HUDEP-2 (cell line): ENCODE measurements around the gene VWA7.
A peak's percentile ranks its signal among the peaks of the same experiment; 100 is the strongest.

ENCODE experiments used
- DNase-seq, 76 experiments: peaks; one replicate each; lab custom pipeline; 2025; ENCODE audit not compliant: unreplicated experiment in 76 of 76; lab: John Stamatoyannopoulos, UW

Gene VWA7

GRCh38 chr6:31732029-31732428, 45.1 kb downstream of the VWA7 start:
- no peak for DNase-seq

GRCh38 chr6:31730631-31731086, 46.5 kb downstream of the VWA7 start:
- DNase-seq = no peak

- DNase-seq = peak in 60 of 76 experiments; percentile 15 to 99 (median 62)
Observed at GRCh38 chr6:31729979-31730630, 47.0 kb downstream of the VWA7 start.

GRCh38 chr6:31729515-31729978, 47.6 kb downstream of the VWA7 start:
- DNase-seq = peak in 73 of 76 experiments; percentile 39 to 99 (median 79)

- peak in 2 of 76 experiments; percentile 46 to 96 for DNase-seq
Observed at GRCh38 chr6:31728767-31729514, 48.2 kb downstream of the VWA7 start, which contains the start of gene DDAH2. Gene DDAH2 (minus strand): TSS chr6:31729299. CDS start chr6:31729161, 138 bp downstream.

GRCh38 chr6:31727717-31728671, 49.1 kb downstream of the VWA7 start:
- peak in 3 of 76 experiments; percentile 24 to 38 (median 26) for DNase-seq

GRCh38 chr6:31727034-31727716, 50.0 kb downstream of the VWA7 start:
- DNase-seq = peak in 27 of 76 experiments; percentile 18 to 47 (median 32)

GRCh38 chr6:31725502-31726350, 51.4 kb downstream of the VWA7 start:
- peak in 27 of 76 experiments; percentile 8 to 53 (median 31) for DNase-seq

- no peak for DNase-seq
Observed at GRCh38 chr6:31723980-31724691, 53.0 kb downstream of the VWA7 start.

GRCh38 chr6:31723245-31723979, 53.7 kb downstream of the VWA7 start, which contains the start of gene MPIG6B:
Gene MPIG6B (plus strand): TSS chr6:31723373. CDS start chr6:31723384, 11 bp downstream.
- DNase-seq = no peak

GRCh38 chr6:31722173-31722572, 55.0 kb downstream of the VWA7 start:
- DNase-seq = no peak

GRCh38 chr6:31721351-31722020, 55.6 kb downstream of the VWA7 start, which contains the start of gene LY6G6C:
Gene LY6G6C (minus strand): TSS chr6:31721746. CDS start chr6:31721679, 67 bp downstream.
- DNase-seq = no peak

- no peak for DNase-seq
Observed at GRCh38 chr6:31720196-31720770, 56.8 kb downstream of the VWA7 start.

GRCh38 chr6:31719001-31719400, 58.1 kb downstream of the VWA7 start:
- DNase-seq = no peak

GRCh38 chr6:31718265-31718664, 58.9 kb downstream of the VWA7 start:
- no peak for DNase-seq

GRCh38 chr6:31717499-31718222, 59.5 kb downstream of the VWA7 start:
- DNase-seq = no peak
